Smooth muscle cell of trachea (primary cell): ENCODE data around the gene LRRC46. TPM values are rescaled to one million over a fixed set of nuclear protein-coding genes. Genes with fewer than 3 reads are reported as not detected.

Experiments
- total RNA-seq: library from RNA; depleted of rRNA; stranded (reverse); fragments of >200 nt; gene quantifications from 2 replicates; pipeline ENCODE4 v1.2.1, GENCODE V29; 2014

LRRC46 gene, protein sequence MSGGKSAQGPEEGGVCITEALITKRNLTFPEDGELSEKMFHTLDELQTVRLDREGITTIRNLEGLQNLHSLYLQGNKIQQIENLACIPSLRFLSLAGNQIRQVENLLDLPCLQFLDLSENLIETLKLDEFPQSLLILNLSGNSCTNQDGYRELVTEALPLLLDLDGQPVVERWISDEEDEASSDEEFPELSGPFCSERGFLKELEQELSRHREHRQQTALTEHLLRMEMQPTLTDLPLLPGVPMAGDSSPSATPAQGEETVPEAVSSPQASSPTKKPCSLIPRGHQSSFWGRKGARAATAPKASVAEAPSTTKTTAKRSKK
- total RNA-seq, result under 0.01 and 0.15 TPM in 2 replicates

DNA sequence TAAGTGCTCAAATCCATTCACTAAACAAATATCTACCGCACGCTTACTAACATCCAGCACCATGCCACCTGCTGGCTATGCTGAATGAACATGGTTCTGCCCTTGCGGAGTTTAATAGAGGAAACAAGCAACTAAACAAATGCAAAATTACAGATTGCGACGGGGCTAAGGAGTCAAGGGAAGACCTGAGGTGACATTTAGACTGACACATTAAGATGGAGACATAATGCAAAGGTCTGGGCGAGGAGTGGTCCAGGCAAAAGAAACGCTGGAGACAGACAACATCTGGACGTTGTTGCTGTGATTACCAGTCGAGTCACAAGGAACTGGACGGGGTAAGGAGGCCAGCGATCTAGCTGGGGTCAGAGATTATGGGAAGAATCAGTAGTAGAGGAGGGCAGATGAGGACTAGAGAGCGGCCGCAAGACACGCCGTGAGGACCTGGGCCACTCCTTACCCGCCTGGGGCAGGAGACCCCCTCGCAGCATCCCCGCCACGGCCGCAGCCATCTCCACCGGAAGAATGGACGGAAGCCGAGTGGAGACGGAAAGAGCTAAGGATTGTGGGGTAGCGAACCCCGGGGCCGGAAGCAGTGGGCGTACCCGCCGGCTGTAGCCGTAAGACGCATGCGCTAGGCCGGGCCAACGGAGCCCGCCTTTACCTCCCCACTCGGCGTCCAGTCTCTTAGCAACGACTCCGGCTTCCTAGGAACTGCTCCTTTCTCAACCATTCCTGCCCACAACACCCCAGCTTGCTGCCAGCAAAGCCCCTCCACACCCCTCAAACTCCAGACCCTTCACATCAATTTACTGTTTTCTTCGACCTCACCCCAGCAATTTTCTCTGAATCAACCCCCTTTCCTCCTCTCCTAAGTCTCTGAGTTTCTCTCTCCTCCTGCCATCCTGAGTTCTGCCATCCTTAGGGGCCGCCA is at the start of gene LRRC46, which contains the start of gene MRPL10:
TSS of gene LRRC46 (plus strand) at position 668 of the 931 bp plus-strand sequence. CDS start 320 bp downstream, outside the sequence.
TSS of gene MRPL10 (minus strand) at position 539 of the 931 bp plus-strand sequence. CDS start at position 509, 30 bp downstream.

DNA sequence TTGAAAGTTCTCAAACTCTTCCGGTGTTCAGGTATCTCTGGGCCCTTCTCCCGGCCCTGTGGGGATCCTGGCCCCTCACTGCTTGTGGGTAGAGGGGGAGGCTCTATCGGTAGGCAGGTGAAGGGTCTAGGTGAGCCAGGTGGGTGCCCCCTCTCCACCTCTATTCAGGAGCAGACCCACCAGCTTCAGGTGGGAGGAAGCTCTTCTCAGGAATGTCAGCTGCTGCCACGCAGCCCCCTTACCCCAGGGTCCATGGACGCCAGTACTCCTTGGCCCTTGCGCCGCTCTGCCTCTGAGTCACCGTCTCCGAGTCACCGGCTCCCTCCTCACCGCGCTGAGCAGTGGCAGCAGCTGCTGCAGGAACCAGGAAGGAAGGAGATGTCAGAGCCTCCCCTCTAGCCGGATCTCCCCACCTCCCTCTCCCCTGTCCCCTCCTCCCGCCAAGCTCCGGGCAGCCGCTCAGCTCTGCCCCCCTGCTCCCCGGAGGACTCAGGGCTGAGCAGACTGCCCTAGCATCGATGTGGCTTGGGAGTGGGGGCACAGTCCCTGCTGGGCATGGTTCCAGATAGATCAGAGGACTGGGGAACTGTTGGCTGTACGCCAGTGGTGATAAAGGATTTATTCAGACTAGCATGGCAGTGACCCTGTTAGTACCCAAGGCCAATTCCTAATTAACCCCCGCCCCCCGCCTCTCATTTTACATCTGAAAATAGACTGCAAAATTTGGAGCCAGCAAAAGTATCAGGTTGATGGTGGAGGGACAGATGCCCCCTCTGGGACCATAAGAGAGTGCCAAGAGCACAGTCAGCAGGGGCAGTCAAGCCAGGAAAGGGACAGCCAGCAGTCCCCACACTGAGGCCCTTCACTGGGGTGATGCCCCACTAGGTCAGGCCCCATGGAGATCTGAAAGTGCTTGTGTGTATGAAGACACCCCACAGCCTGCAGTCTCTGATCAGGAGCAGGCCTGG is 9.8 kb upstream of the LRRC46 start, which contains the start of gene OSBPL7:
TSS of gene OSBPL7 (minus strand) at position 371 of the 968 bp plus-strand sequence. CDS start 1,516 bp downstream, outside the sequence.

DNA sequence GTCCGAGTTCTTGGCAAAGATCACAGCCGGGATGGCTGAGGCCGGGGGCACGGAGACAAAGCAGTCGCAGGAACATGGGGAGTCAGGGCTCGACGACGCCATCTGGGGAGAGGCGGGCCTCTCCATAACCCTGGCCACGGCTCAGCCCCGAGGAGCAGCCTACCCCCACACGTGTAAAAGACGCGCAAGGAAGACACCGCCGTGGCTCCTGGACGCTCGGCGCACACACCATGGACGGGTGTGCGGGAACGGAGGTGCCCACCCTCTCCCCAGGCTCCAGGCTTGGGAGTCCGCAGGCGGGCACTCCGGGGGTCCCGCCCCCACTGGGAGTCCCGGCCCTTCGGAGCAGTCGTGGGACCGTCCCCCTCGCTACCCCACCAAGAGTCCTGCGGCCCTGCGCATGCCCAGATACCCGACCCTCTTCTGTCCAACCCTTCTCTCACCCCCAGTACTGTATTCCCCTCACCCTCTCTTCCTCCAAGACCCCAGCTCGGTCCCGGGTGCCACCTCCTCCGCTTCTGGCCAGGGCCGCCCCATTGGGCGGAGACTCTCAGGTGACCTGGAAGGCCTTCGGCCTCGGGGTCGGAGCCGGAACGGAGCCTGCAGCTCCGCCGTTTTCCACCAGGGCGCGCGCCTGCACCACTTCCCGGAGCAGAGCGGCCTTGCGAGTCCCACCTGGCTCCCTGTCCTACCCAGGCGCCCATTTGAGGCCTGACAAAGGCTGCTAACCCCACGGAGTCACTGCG is 9.4 kb downstream of the LRRC46 start, which contains the start of gene SCRN2:
TSS of gene SCRN2 (minus strand) at position 532 of the 746 bp plus-strand sequence. CDS start at position 102, 430 bp downstream.

DNA sequence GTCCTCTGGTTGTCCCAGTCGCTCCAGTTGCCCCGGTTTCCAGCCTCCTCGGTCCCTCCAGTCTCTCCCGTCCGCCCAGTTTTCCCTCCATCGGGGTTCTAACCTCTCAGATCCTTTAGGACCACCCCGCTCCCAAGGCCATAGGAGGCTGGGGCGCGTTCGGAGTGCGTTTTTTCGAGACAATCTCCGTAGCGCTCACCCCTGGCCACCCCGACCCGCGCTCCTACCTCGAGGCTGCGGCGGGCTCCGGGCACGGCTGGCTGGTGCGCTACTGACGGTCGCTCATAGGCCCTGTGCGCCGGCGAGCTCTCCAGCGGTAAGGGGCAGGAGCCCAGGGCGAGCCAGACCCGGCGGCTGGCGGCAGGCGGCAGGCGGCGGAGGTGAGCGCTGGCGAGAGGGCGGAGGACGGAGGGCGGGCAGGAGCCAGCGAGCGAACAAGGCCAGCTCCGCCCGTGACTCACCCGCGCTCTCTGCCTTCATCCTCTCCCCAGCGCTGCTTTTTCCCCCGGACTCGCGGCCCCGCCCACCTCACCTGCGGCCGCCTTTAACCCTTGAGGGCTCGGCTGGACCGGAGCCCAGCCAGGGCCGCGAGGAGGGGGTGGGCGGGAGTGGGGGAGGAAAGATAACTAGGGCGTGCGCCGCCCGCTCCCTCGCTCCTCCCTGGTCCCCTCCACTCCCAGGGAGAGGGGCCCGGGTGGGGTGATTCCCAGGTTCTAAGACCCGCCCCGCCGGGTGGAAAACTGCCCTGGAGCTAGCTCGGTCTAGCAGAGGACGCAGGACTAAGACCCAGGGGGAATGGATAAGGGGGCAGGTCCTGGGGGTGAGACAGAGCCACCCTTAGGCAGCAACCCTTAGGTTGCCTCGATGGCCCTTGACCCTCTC is 19.5 kb downstream of the LRRC46 start, which contains the start of gene SP6:
TSS of gene SP6 (minus strand) at position 472 of the 882 bp plus-strand sequence. CDS start 2,734 bp downstream, outside the sequence.

Other genes with a start within 250 kb of the LRRC46 start
- gene KPNB1, start 181.8 kb upstream of the LRRC46 start, total RNA-seq, result 470 and 508 TPM in 2 replicates
- gene TBKBP1, start 137.5 kb upstream of the LRRC46 start, total RNA-seq, result 9.6 and 17.7 TPM in 2 replicates
- gene TBX21, start 98.4 kb upstream of the LRRC46 start, total RNA-seq, result 0.15 TPM in 1 of 2 replicates, not detected in the other
- 7.6 and 13.2 TPM in 2 replicates for gene OSBPL7, start 9.9 kb upstream of the LRRC46 start, total RNA-seq
- gene MRPL10, start 129 bp upstream of the LRRC46 start, total RNA-seq, result 17.6 and 42.0 TPM in 2 replicates
- 51.9 and 53.8 TPM in 2 replicates for gene SCRN2, start 9.6 kb downstream of the LRRC46 start, total RNA-seq
- under 0.01 and 0.17 TPM in 2 replicates for gene SP6, start 19.5 kb downstream of the LRRC46 start, total RNA-seq
- gene SP2, start 64.6 kb downstream of the LRRC46 start, total RNA-seq, result 1.6 and 1.8 TPM in 2 replicates
- gene PNPO, start 109.9 kb downstream of the LRRC46 start, total RNA-seq, result 41.5 and 45.8 TPM in 2 replicates
- not detected in 2 replicates for gene PRR15L, start 126.2 kb downstream of the LRRC46 start, total RNA-seq
- gene CDK5RAP3, start 139.4 kb downstream of the LRRC46 start, total RNA-seq, result 108 and 111 TPM in 2 replicates
- gene COPZ2, start 206.1 kb downstream of the LRRC46 start, total RNA-seq, result 56.3 and 61.9 TPM in 2 replicates
- gene NFE2L1, start 216.7 kb downstream of the LRRC46 start, total RNA-seq, result 106 and 166 TPM in 2 replicates